ENCODE results near the gene PDZD8. TPM values are rescaled to one million over a fixed set of nuclear protein-coding genes. Genes with fewer than 3 reads are reported as not detected.

Gene PDZD8
- total RNA-seq, result 10 to 100 TPM; 18.0 to 18.3 TPM

- Mint-ChIP-seq H3K27ac (peak within 1 kb of the TSS; percentile 89), H3K4me1 (peaks cover 27% of the 10 kb centered on the region), H3K4me3 (peak within 1 kb of the TSS; percentile 93), H3K27me3 (peaks cover 33% of the 10 kb centered on the region), H3K36me3 (peaks cover 7% of the 10 kb centered on the region), H3K9me3 (ENCODE audit: low read depth) (no peaks in the 10 kb centered on the region)
- peak; percentile 91 for DNase-seq
- peak; percentile 89 for ATAC-seq
- CTCF ChIA-PET, result no interaction called here
These were observed at the start of gene PDZD8 for GRCh38 chr10:117375360-117376178. TSS of gene PDZD8 (minus strand) at chr10:117375440. CDS start at chr10:117375227, 213 bp downstream.

GRCh38 chr10:117424171-117424570 lies 48.9 kb upstream of the PDZD8 start:
- Mint-ChIP-seq H3K36me3 (no peaks in the 10 kb centered on the region), H3K9me3 (ENCODE audit: low read depth) (no peaks in the 10 kb centered on the region), H3K4me1 (no peaks in the 10 kb centered on the region), H3K27ac (no peak overlapping the region), H3K4me3 (no peak overlapping the region), H3K27me3 (peaks cover 2% of the 10 kb centered on the region)
- ATAC-seq (no peak), DNase-seq (no peak)
- CTCF ChIA-PET, result no interaction called here

- no peaks in the 10 kb centered on the region for H3K4me1 Mint-ChIP-seq
- no peaks in the 10 kb centered on the region for H3K36me3 Mint-ChIP-seq
- CTCF ChIA-PET, result no interaction called here
- no peak overlapping the region for H3K4me3 Mint-ChIP-seq
- DNase-seq (no peak), ATAC-seq (no peak)
- H3K27ac Mint-ChIP-seq, result no peak overlapping the region
- no peaks in the 10 kb centered on the region for H3K27me3 Mint-ChIP-seq
- no peaks in the 10 kb centered on the region for H3K9me3 Mint-ChIP-seq (ENCODE audit: low read depth)
These were observed 46.7 kb upstream of the PDZD8 start for GRCh38 chr10:117421985-117422384.

GRCh38 chr10:117420768-117421167 lies 45.5 kb upstream of the PDZD8 start:
- DNase-seq (no peak), ATAC-seq (no peak)
- H3K9me3 Mint-ChIP-seq (ENCODE audit: low read depth), result no peaks in the 10 kb centered on the region
- H3K4me3 Mint-ChIP-seq, result no peak overlapping the region
- no peaks in the 10 kb centered on the region for H3K4me1 Mint-ChIP-seq
- H3K27ac Mint-ChIP-seq, result no peak overlapping the region
- H3K27me3 Mint-ChIP-seq, result no peaks in the 10 kb centered on the region
- H3K36me3 Mint-ChIP-seq, result no peaks in the 10 kb centered on the region
- CTCF ChIA-PET, result no interaction called here

GRCh38 chr10:117419921-117420320 lies 44.7 kb upstream of the PDZD8 start:
- ATAC-seq, result no peak
- CTCF ChIA-PET, result interaction anchor here (1.2 kb wide), 1 partner anchor 203 kb away, joined by 3 read pairs; no protein-coding TSS in a partner anchor
- Mint-ChIP-seq H3K4me3 (no peak overlapping the region), H3K36me3 (no peaks in the 10 kb centered on the region), H3K27ac (no peak overlapping the region), H3K9me3 (ENCODE audit: low read depth) (no peaks in the 10 kb centered on the region), H3K27me3 (no peaks in the 10 kb centered on the region), H3K4me1 (no peaks in the 10 kb centered on the region)
- DNase-seq, result no peak

- DNase-seq (no peak), ATAC-seq (no peak)
- CTCF ChIA-PET, result interaction anchor here (1.2 kb wide), 1 partner anchor 202 kb away, joined by 3 read pairs; no protein-coding TSS in a partner anchor
- H3K36me3 Mint-ChIP-seq, result no peaks in the 10 kb centered on the region
- H3K4me1 Mint-ChIP-seq, result no peaks in the 10 kb centered on the region
- H3K4me3 Mint-ChIP-seq, result no peak overlapping the region
- H3K27me3 Mint-ChIP-seq, result no peaks in the 10 kb centered on the region
- H3K27ac Mint-ChIP-seq, result no peak overlapping the region
- no peaks in the 10 kb centered on the region for H3K9me3 Mint-ChIP-seq (ENCODE audit: low read depth)
These were observed 43.9 kb upstream of the PDZD8 start for GRCh38 chr10:117419159-117419558.

GRCh38 chr10:117418121-117418520 lies 42.9 kb upstream of the PDZD8 start:
- Mint-ChIP-seq H3K27me3 (peaks cover 8% of the 10 kb centered on the region), H3K9me3 (ENCODE audit: low read depth) (no peaks in the 10 kb centered on the region), H3K27ac (no peak overlapping the region), H3K36me3 (no peaks in the 10 kb centered on the region), H3K4me3 (no peak overlapping the region), H3K4me1 (no peaks in the 10 kb centered on the region)
- DNase-seq (no peak), ATAC-seq (no peak)
- CTCF ChIA-PET, result interaction anchor here (0.6 to 0.9 kb wide), 2 partner anchors 9 to 202 kb away, joined by 3 to 4 read pairs; no protein-coding TSS in a partner anchor

- no peak for DNase-seq
- Mint-ChIP-seq H3K4me1 (no peaks in the 10 kb centered on the region), H3K36me3 (no peaks in the 10 kb centered on the region), H3K4me3 (no peak overlapping the region), H3K9me3 (ENCODE audit: low read depth) (no peaks in the 10 kb centered on the region), H3K27me3 (peaks cover 12% of the 10 kb centered on the region), H3K27ac (no peak overlapping the region)
- no peak for ATAC-seq
- CTCF ChIA-PET, result interaction anchor here (0.9 kb wide), 1 partner anchor 201 kb away, joined by 4 read pairs; no protein-coding TSS in a partner anchor
These were observed 42.0 kb upstream of the PDZD8 start for GRCh38 chr10:117417196-117417595.

GRCh38 chr10:117413928-117414618 lies 38.8 kb upstream of the PDZD8 start:
- H3K27ac Mint-ChIP-seq, result no peak overlapping the region
- CTCF ChIA-PET, result no interaction called here

GRCh38 chr10:117412469-117413010 lies 37.3 kb upstream of the PDZD8 start:
- CTCF ChIA-PET, result no interaction called here
- Mint-ChIP-seq H3K9me3 (ENCODE audit: low read depth) (no peaks in the 10 kb centered on the region), H3K27ac (no peak overlapping the region), H3K4me3 (no peak overlapping the region), H3K36me3 (no peaks in the 10 kb centered on the region), H3K4me1 (no peaks in the 10 kb centered on the region), H3K27me3 (peaks cover 21% of the 10 kb centered on the region)
- ATAC-seq, result no peak
- no peak for DNase-seq

More at GRCh38 chr10:117413928-117414618, 38.8 kb upstream of the PDZD8 start:
- H3K27me3 Mint-ChIP-seq, result peaks cover 21% of the 10 kb centered on the region
- no peak overlapping the region for H3K4me3 Mint-ChIP-seq
- DNase-seq, result no peak
- no peaks in the 10 kb centered on the region for H3K4me1 Mint-ChIP-seq
- H3K9me3 Mint-ChIP-seq (ENCODE audit: low read depth), result no peaks in the 10 kb centered on the region
- no peaks in the 10 kb centered on the region for H3K36me3 Mint-ChIP-seq
- ATAC-seq, result no peak

- no peaks in the 10 kb centered on the region for H3K4me1 Mint-ChIP-seq
- H3K27me3 Mint-ChIP-seq, result peaks cover 21% of the 10 kb centered on the region
- H3K36me3 Mint-ChIP-seq, result no peaks in the 10 kb centered on the region
- DNase-seq (no peak), ATAC-seq (no peak)
- CTCF ChIA-PET, result no interaction called here
- no peak overlapping the region for H3K27ac Mint-ChIP-seq
- H3K9me3 Mint-ChIP-seq (ENCODE audit: low read depth), result no peaks in the 10 kb centered on the region
- H3K4me3 Mint-ChIP-seq, result no peak overlapping the region
These were observed 36.5 kb upstream of the PDZD8 start for GRCh38 chr10:117411479-117412399.

GRCh38 chr10:117410557-117410956 lies 35.3 kb upstream of the PDZD8 start:
- no peak for DNase-seq
- Mint-ChIP-seq H3K27me3 (peaks cover 21% of the 10 kb centered on the region), H3K4me3 (no peak overlapping the region), H3K9me3 (ENCODE audit: low read depth) (no peaks in the 10 kb centered on the region), H3K27ac (no peak overlapping the region), H3K36me3 (no peaks in the 10 kb centered on the region), H3K4me1 (no peaks in the 10 kb centered on the region)
- ATAC-seq, result no peak
- CTCF ChIA-PET, result no interaction called here
